HCT116 (cell line): ENCODE measurements around the gene CXCL13.

ENCODE experiments used
- CEBPB ChIP-seq: IDR thresholded peaks from 2 replicates; pipeline ENCODE4 v1.6.1; 2012; ENCODE audit warnings: low read depth
- ELF1 ChIP-seq: IDR thresholded peaks from 2 replicates; pipeline ENCODE4 v1.6.1; 2012; ENCODE audit warnings: low read depth, borderline replicate concordance
- POLR2A ChIP-seq: IDR thresholded peaks from 2 replicates; pipeline ENCODE4 v1.7.0; 2011; ENCODE audit warnings: borderline replicate concordance; ENCODE audit not compliant: insufficient read depth, insufficient read length; ENCODE audit errors: extremely low read depth
- POLR2AphosphoS5 ChIP-seq: IDR thresholded peaks from 2 replicates; pipeline ENCODE4 v1.6.1; 2011; ENCODE audit warnings: mild to moderate bottlenecking, low read depth, low read length, moderate library complexity
- ZFX ChIP-seq: fragments of 450-650 bp; IDR thresholded peaks from 2 replicates; pipeline ENCODE4 v1.6.1; 2017
- ZNF274 ChIP-seq: fragments of 200-500 bp; sonication (Bioruptor generic); IDR thresholded peaks from 2 replicates; pipeline ENCODE4 v1.6.1; 2014; ENCODE audit warnings: mild to moderate bottlenecking, low read depth, low read length, inconsistent platforms
- TF ChIP-seq, protein P1 (sequence below): IDR thresholded peaks from 2 replicates; pipeline ENCODE4 v1.6.1; 2012; ENCODE audit warnings: low read depth
- TF ChIP-seq, protein P2 (sequence below), 3 experiments: fragments of 200-600 bp in 1 of 3; sonication (generic) in 1 of 3; IDR thresholded peaks in 2 of 3; conservative IDR thresholded peaks in 1 of 3; 2 replicates each; pipeline ENCODE4 v1.5.1; 2012 to 2017; ENCODE audit warnings: low read depth in 2 of 3, low read length in 2 of 3, antibody characterized with exemption in 1 of 3, borderline replicate concordance in 1 of 3, control low read depth in 1 of 3, mild to moderate bottlenecking in 1 of 3, mixed read lengths in 1 of 3, mixed run types in 1 of 3, moderate library complexity in 1 of 3; ENCODE audit not compliant: insufficient read depth in 1 of 3
- TF ChIP-seq, protein P3 (sequence below): IDR thresholded peaks from 2 replicates; pipeline ENCODE4 v1.6.1; 2011; ENCODE audit warnings: mild to moderate bottlenecking, low read length, moderate library complexity; ENCODE audit not compliant: insufficient replicate concordance; ENCODE audit errors: extremely low read depth
- TF ChIP-seq, protein P4 (sequence below): IDR thresholded peaks from 2 replicates; pipeline ENCODE4 v1.6.1; 2012

DNA sequence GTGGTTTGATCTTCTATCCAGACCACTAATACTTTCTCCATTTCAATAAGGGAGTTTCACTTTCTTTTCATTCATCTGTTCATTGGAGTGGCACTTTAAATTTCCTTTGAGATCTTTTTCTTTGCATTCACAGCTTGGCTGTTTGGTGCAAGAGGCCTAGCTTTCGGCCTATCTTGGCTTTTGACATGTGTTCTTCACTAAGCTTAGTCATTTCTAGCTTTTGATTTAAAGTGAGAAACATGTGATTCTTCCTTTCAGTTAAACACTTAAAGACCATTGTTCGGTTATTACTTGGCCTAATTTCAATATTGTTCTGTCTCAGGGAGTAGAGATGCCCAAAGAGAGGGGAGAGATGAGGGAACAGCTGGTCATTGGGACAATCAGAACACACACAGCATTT lies 24.3 kb downstream of the CXCL13 start:
- TF ChIP-seq, protein P1, sequence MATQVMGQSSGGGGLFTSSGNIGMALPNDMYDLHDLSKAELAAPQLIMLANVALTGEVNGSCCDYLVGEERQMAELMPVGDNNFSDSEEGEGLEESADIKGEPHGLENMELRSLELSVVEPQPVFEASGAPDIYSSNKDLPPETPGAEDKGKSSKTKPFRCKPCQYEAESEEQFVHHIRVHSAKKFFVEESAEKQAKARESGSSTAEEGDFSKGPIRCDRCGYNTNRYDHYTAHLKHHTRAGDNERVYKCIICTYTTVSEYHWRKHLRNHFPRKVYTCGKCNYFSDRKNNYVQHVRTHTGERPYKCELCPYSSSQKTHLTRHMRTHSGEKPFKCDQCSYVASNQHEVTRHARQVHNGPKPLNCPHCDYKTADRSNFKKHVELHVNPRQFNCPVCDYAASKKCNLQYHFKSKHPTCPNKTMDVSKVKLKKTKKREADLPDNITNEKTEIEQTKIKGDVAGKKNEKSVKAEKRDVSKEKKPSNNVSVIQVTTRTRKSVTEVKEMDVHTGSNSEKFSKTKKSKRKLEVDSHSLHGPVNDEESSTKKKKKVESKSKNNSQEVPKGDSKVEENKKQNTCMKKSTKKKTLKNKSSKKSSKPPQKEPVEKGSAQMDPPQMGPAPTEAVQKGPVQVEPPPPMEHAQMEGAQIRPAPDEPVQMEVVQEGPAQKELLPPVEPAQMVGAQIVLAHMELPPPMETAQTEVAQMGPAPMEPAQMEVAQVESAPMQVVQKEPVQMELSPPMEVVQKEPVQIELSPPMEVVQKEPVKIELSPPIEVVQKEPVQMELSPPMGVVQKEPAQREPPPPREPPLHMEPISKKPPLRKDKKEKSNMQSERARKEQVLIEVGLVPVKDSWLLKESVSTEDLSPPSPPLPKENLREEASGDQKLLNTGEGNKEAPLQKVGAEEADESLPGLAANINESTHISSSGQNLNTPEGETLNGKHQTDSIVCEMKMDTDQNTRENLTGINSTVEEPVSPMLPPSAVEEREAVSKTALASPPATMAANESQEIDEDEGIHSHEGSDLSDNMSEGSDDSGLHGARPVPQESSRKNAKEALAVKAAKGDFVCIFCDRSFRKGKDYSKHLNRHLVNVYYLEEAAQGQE, result no peak
- TF ChIP-seq, protein P2, sequence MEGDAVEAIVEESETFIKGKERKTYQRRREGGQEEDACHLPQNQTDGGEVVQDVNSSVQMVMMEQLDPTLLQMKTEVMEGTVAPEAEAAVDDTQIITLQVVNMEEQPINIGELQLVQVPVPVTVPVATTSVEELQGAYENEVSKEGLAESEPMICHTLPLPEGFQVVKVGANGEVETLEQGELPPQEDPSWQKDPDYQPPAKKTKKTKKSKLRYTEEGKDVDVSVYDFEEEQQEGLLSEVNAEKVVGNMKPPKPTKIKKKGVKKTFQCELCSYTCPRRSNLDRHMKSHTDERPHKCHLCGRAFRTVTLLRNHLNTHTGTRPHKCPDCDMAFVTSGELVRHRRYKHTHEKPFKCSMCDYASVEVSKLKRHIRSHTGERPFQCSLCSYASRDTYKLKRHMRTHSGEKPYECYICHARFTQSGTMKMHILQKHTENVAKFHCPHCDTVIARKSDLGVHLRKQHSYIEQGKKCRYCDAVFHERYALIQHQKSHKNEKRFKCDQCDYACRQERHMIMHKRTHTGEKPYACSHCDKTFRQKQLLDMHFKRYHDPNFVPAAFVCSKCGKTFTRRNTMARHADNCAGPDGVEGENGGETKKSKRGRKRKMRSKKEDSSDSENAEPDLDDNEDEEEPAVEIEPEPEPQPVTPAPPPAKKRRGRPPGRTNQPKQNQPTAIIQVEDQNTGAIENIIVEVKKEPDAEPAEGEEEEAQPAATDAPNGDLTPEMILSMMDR (IDR thresholded peaks at IDR 0.05 in 2 of 3, conservative IDR thresholded peaks at IDR 0.05 in 1 of 3; ENCODE audit: borderline replicate concordance in 1 of 3, insufficient read depth in 1 of 3, low read depth in 2 of 3, low read length in 2 of 3), result no peak
- TF ChIP-seq POLR2A (no peak), CEBPB (no peak), ELF1 (no peak), ZNF274 (no peak), POLR2AphosphoS5 (no peak), ZFX (no peak)
- TF ChIP-seq, protein P3, sequence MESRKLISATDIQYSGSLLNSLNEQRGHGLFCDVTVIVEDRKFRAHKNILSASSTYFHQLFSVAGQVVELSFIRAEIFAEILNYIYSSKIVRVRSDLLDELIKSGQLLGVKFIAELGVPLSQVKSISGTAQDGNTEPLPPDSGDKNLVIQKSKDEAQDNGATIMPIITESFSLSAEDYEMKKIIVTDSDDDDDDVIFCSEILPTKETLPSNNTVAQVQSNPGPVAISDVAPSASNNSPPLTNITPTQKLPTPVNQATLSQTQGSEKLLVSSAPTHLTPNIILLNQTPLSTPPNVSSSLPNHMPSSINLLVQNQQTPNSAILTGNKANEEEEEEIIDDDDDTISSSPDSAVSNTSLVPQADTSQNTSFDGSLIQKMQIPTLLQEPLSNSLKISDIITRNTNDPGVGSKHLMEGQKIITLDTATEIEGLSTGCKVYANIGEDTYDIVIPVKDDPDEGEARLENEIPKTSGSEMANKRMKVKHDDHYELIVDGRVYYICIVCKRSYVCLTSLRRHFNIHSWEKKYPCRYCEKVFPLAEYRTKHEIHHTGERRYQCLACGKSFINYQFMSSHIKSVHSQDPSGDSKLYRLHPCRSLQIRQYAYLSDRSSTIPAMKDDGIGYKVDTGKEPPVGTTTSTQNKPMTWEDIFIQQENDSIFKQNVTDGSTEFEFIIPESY, result no peak
- TF ChIP-seq, protein P4, sequence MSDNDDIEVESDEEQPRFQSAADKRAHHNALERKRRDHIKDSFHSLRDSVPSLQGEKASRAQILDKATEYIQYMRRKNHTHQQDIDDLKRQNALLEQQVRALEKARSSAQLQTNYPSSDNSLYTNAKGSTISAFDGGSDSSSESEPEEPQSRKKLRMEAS, result no peak
